NCI-H1930 (cell line): ENCODE data around the gene SMAD7.

Experiments used
- DNase-seq, 2 experiments: peaks; one replicate each; lab custom pipeline; 2025; lab: John Stamatoyannopoulos, UW

Gene SMAD7

DNA sequence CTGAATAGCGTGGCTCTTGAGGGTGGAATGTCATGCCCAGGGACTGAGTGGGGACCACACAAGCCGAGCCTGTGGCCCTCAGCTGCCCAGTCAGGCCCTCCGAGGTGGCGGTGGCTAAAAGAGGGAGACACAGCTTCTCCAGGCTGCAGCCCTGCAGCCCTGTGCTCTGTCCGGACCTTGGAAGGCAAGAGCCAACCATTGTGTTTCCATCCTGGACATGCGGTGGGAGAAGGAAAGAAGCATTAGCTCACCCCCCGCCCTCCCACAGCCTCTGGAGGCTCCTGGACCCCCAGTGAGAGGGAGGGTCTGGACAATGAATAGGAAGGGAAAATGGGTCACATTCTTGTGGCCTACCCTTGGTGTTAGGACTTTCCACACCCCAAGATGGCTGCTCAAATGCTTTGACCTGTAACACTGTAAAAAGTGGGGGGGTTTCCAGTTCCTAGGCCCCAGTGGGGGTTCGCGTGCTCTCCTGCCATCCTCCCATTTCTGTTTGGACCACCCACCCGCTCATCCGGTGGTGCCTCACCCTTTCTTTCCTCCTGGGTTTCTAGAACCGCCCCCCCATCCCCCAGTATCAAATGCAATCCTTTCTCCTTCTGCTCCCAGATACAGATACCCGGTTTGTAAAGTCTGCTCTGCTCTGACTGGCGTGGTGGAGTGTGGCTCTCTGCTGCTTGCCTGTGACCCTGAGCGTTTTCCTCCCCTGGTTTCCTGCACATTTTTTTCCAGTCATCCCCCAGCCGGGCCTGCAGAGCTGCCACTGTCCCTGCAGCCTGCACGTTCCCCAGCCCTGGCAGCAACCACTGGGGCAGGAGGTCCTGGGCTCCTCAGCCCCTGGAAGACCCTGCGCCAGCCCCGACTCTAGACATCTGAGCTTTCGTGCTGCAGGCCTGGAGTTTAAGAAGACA lies 36.3 kb upstream of the SMAD7 start:
- no peak for DNase-seq

DNA sequence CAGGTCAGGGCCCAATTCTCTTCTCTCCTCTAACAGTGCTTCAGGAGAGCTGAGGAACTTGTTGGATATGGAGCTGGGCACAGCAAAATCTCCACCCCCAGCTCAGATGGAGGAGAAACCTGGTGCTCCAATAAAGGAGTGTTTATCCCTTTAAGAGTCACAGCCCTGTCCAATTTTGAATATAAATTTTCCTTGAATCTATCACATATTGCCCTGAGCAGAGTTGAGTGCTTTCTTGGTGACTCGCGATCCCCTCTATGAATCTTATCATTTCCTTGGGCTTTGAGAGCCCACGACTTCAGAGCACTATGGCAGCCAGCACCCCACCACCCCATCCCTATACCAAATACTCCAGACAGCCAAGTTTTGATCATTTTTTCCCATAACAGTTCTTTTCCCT lies 34.4 kb upstream of the SMAD7 start:
- DNase-seq: no peak

DNA sequence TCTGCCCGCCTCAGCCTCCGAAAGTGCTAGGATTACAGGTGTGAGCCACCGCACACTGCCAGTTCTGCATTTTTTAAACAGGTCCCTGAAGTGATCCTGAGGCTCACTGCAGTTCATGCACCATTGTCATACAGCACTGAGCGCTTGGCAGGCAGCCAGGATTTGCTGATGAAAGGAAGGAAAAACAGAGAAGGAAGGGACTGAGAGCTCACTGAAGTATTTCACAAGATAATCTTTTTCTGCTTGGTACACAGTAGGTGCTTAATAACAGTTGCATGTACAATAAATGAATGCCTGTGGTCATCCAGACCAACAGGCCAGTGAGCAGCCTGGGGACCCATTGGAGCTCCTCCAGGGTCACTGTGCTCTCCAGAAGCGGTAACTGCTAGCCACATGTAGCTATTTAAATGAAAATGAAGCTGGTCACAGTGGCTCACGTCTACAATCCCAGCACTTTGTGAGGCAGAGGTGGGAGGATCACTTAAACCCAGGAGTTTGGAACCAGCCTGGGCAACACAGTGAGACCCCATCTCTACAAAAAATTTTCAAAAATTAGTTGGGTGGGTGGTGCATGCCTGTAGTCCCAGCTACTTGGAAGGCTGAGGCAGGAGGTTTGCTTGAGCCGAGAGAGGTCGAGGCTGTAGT lies 33.1 kb upstream of the SMAD7 start:
- DNase-seq: peak in 1 of 2 experiments; percentile 22

DNA sequence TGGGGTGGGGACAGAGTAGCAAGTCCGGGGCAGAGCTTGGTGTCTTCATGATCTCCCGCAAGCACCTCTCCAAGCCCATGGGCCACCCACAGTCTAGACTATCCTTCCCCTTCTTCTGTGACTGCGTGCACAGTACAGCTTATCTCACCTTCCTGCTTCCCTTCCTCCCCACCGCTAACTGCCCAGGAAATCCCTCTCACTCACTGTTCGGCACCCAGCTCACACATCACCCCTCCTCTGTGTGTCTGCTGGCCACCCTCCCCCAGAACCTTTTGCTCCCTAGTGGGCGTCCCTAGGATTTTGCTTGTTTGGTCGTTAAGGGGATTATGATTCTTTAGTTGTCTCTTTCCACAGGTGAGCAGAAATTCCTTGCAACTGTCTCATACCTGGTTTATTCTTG lies 31.5 kb upstream of the SMAD7 start:
- DNase-seq: no peak

DNA sequence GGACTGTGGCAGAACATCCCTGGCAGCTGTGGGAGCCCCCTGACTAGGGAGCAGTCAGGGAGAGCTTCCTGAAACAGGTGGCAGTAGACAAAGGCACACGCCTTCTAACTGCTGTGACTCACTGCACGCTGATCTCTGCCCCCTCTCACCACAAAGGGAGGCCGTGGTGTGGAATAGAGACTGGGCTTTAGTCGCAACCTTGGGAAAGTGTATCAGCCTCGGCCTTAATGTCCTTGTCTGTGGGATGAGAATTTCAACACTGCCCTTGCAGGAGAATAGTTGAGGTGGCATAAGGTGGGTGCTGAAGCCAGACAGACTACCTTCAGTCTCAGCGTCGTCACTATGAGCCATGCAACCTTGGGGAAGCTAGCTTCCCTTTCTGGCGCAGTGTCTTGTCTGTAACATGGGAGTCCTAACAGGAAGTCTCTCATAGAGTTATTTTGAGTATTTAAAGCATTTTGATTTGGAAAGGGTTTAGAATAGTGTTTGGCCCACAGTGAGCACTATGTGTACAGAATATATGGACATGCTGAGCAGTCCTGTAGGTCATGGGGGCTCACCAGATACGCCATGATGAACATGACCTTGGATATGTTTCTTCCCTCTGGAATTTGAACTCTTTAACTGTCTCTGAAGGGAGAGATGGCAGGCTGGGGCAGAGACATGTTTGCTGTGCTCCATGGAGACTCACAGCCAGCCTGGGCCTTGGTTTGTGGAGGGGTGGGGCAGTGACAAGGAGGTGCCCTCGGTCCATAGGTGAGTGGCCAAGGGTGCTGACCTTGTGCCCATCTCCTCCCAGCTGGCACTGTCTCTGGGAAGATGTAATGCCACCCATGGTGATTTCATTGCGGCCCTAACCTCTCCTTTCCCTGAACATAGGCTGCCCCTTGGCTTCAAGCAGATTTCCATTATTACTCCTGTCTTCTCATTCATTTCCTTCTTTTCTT lies 29.5 kb upstream of the SMAD7 start:
- DNase-seq: no peak

DNA sequence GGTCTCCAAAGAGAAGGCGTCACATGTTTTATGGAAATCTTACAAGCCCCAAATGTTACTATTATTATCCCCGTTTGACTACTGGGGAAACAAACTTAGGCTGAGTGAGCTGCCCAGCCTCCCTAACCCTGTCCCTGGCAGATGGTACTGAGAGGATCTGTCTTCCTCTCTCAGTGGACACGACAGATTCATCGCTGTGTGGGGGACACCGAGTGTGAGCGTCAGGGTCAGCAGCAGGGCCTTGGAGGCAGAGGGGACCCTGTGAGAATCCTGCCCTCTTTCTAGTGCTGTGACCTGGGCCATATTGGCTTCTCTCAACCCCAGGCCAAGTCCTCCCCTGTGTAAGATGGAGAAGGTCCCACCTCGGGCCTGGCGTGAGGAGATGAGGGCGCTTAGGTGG lies 27.1 kb upstream of the SMAD7 start:
- DNase-seq: no peak

DNA sequence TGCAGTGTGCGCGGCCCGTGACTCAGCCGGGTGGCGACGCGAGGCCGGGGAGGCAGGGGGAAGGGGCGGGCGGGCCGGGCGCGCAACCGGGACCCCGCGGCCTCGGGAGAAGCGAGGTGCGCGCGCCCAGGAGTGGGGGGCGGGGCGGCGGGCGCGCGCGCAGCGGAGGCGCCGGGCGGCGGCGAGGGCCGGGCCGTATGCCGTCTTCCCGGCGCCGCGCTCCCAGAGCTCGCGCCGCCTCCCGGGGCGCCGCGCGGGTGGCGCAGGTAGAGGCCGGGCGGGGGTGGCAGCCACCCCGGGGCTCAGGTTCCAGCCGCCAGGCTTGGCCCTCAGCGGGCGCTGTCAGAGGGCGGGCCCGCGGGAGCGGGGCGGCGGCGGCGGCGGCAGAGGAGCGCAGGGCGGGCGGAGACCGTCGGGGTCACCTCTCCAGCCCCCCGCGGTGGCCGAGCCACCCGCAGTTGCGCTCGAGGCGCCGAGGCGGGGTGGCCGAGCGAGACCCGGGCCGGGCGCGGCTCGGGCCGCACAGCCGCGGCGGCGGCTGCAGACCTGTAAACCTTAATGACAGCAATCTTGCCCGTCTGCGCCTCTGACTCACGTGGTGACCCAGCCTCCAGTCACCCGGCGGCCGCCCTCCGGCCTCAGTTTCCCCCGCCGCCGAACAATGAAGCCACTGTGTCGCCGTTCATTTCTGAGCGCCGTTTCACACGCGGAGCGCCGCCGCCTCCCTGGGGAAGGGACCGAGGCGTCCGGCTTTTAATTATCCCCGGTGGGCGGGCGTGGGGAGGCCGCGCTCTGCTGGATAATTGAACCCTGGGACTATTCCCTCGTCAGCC lies 25.3 kb upstream of the SMAD7 start:
- peak; percentile 58 to 83 for DNase-seq

DNA sequence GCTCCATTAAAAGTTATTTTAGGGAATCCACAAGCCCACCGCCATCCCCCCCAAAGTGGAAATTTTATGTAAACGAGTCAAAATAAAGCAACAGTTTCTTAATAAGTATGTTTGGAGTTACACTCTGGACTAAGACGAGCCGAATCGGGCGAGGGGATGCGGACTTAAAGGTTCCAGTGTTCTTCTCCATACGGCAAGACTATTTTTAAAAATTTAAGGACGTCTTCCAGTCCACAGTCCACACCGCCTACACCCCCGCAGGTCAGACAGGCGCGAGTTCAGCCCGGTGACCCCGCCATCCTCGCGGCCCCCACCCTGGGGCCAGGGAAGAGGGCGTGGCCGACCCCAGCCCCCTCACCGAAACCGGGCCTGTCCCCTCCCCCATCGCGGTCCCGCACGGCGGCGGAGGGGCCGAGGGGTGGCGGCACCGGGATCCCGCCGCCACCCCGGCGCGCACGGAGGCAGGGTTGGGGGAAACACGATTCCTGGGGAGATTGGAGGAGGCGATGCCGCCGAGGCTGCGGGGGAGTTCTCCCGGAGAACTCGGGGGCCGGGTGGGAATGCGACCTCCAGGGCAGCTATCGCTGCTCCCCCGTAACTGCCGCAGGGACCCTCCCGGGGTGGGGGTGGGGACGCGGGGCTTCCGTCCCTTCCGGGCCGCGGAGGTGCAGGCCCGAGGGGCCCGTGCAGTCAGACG lies 24.5 kb upstream of the SMAD7 start:
- peak in 1 of 2 experiments; percentile 17 for DNase-seq

DNA sequence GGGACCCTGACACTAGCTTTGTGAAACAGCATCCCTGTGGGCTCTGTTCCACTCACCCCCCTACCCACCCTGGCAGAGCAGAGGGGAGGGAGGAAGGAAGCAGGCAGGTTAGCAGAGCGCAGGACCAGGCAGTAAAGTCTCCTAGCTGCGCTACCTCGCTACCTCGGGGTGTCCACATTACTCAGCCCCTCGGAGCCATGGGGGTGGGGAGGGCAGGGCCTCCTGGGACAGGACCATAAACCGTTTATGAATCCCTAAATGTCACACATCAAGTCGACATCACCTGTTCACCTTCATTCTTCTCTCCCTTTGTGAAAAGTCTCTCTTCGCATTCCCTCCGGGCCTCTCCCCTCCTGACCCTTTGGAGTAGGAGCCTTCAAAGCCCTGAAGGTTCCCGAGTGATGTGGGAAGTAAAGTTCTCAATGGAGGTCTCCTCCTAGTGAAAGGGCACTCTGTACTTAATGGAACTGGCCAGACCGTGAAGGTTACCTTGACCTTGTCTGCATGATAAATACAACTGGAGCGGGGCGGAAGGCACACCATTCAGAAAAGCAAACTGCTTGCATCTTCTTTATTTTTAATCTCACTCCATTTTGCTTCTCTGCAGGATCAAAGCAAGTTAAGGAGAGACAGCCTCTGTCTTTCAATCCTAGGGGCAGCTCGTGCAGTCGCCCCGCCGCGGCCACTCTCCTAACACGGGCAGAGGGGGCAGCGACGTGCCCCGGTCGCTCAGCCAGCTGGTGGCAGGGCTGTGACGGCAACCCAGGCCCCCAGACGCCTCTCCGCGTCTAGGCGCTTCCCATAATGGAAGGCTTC lies 23.7 kb upstream of the SMAD7 start:
- DNase-seq: no peak

DNA sequence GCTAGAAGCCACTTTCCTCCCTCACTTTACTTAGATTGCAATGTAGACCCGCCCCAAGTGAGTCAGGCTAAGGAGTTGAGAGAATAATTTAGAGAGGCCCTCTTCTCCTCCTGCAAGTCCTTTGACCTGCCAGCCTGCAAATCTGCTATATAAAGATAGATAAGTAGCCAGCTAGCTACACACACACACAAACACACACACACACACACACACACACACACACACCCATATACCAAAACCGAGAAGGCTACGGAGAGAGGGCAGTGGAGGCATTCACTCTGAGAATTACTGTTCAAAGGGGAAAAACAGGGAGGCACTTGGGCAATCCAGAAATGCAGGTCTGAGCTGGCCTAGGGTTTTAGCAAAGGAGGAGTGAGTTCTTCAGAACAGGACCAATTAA lies 23.0 kb upstream of the SMAD7 start:
- no peak for DNase-seq

DNA sequence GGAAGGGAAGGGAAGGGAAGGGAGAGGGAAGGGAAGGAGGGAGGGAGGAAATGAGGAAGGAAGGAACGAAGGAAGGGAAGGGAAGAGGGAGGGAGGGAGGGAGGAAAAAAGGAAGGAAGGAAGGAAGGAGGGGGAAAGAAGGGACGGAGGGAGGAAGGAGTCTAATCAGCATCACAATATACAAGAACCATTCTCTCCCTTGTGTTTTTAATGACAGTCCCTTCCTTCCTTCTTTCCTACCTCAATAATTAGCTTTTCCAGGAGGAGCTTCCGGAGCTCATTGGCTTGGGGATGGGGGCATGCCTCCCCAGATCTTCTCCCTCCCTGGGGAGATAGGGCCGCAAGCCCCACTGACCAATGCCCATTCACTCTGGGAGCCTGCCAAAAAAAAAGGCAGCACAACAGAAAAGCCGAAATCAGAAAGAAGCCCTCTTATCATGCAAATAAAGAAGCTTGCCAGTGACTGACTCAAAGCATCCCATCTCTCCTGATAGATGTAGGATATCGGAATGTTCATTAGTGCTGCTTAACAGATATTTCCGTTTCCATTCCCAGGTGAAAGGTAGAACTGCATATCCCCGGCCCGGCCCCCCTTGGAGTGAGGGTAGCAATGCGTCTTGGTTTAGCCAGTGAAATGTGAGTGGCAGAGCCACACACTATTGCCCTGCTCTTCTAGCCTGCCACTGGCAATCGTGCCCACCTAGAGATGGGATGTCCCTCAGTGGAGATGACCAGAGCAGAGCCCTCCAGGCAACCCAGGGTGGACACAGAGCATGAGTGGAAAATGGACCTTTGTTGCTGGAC lies 17.8 kb upstream of the SMAD7 start:
- no peak for DNase-seq

DNA sequence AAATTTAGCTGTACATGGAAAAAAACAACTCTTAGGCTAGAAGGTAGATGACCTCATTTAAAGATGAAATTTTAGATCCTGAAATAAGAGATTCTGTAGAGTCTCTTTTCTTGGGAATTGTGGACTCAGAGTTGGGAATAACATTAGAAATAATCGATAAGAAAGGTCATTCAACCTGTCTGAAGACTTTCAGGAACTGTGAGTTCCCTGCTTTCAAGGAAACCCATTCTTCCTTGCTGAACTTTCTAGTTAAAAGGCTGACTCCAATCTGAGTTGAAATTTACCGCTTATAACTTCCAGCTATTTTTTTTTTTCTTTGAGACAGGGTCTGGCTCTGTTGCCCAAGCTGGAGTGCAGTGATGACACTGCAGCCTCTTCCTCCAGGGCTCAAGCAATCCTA lies 16.8 kb upstream of the SMAD7 start:
- DNase-seq: no peak

DNA sequence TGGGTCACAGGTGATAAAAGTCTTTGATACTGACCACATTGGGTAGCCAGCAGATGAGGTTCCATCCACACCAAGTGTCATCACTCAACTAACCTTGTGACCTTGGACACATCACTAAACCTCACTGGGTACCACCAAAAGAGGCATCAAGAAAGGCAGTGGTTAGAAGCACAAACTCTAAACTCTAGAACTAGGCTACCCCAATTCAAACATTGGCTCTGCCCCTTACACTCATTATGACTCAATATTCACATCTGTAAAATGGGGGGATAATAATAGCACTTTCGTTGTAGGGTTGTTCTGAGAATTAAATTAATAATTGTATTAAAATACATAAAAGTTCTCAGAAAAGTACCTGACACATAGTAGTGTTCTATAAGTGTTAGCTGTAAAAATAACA lies 15.8 kb upstream of the SMAD7 start:
- DNase-seq: no peak

DNA sequence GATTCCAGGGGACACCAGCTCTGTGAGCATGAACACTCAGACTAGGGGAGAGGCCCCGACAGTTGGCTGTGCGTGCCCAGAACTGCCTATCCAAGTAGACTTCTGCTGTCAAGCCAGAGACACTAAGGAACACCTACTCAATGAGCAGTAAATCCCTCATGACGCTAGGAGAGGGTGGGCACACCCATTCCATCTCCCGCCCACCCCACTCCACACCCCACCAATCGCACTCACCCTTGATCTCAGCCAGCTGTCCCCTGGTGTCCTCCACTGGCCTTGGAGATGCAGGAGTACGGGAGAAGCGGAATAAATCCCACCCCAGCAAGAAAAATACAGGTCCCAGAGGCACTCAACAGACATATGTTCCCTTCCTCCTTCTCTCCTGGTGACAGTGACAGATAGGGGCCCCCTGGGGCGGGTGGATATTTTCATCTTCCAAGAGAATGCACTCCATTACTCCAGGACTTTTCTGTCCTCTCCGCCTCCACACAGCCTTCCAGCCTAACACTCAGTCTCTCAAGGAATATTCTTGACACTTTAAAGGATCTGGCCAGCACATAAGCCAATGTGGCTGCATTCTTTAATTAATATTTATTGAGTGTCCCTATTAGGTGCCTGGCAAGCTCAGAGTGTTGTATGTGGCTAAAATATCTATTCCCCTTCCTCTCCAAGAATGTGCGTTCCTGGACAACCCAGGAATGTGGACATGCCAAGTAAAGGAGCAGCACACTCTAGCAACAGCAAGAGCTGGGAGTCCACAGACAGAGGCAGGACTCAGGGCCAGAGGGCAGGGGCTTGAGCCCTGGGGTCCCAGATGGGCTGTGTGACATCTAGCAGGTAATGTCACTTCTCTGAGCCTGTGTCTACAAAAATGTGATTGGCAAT lies 13.1 kb upstream of the SMAD7 start:
- DNase-seq: no peak

DNA sequence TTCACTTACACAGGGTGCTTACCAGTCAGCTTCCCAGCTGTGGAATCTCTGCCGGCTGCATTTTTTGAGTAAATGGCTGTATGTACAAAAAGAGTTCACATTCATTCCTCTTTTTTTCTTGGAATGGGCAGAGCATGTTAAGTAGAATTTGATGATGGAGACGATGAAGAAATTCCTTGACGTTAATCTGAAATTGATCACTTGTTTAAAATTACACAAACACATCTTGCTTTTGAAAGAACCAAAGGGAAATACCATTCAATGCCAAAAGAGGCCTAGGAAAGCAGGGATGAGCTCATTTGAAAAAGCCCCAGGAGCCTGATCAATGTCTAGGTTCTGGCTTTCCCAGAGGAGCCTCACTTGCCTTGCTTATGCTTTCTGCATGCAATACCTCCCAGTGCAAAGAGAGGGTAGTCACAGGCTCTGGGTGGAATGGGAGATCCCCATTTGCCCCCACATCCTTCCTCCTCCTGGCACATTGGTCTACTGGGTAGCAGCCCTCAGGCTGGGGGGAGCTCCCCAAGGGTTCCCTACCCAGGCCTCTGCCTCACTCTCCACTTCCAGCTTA lies 12.3 kb upstream of the SMAD7 start:
- DNase-seq: no peak

DNA sequence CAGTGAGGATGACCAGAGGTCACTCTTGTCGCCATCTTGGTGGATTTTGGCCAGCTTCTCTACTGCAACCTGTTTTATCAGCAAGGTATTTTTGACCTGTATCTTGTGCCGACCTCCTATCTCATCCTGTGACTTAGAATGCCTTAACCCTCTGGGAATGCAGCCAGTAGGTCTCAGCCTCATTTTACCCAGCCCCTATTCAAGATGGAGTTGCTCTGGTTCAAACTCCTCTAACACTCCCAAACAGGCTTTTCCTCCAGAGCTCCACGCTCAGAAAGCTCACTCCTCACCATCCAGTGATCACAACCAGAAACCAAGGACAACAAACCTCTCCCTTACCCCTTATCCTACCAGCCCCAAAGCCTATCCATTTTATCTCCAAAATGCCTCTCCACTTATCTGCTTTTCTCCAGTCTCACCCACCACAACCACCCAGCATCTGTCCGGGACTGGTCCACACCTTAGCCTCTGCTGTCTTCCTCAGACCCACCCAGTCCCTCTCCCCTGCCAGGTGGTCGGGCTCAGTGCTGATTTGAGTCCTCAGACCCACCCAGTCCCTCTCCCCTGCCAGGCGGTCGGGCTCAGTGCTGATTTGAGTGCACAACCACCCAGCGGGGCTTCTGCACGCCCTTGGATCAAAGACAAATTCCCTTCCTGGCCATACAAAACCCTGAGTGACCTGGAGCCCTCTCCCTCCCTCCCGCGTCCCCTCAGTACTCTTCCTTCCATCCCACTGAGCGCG lies 11.7 kb upstream of the SMAD7 start:
- no peak for DNase-seq

DNA sequence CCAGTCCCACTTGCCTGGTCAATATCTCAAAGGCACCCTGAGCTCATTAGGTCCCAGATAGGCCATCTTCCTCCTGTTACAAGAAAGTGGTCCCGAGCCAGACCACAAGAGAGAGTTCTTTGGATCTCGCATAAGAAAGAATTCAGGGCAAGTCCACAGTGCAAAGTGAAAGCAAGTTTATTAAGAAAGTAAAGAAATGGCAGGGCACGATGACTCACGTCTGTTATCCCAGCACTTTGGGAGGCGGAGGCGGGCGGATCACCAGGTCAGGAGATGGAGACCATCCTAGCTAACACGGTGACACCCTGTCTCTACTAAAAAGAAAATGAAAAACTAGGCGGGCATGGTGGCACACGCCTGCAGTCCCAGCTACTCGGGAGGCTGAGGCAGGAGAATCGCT lies 10.8 kb upstream of the SMAD7 start:
- no peak for DNase-seq
